NCI-H82 treated with DMSO at 0.1 percent for 48 hours (cell line): Measurements from ENCODE around the gene ATXN10.
"Not testable (repeated sequence)": the region's sequence is repeated elsewhere in the genome, so short reads cannot be mapped to it uniquely, and the experiment has no call there.

ENCODE experiments used
- DNase-seq: peaks from one replicate; lab custom pipeline; 2025; ENCODE audit not compliant: unreplicated experiment; lab: John Stamatoyannopoulos, UW

The ATXN10 gene

DNA sequence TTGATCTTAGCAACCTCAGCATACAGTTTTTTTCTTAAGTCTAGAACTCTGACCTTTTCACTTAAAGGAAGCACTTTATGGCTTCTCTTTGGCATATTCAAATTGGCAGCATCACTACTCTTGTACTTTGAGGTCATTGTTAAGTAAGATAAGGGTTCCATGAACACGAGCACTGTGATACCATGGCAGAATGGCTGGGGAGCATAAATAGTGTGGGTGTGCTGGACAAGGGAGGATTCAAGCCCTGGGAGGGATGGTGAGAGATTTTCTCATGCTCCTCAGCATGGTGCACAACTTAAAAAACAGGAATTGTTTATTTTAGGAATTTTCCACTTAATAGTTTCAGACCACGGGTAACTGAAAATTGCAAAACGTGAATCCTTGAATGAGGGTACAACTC, 111.4 kb downstream of the ATXN10 start:
- DNase-seq = no peak

DNA sequence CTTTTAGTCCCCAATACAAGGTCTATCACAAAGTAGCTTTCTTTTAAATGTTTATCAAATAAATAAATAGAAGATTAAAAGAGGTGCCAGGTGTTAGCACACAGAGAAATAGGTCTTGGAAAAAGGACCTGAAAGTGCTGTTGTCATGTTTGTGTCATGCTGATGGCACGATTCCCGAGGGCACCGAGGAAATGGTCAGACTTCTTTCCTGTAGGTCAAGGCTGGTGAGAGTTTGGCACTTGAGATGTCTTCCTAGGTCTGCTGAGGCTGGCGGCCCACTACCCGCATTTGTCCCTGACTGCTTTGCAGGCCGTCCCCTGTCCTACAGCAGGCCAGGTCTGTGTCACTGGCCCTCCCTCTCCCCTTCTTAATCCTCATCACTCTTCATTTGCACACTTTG, 112.1 kb downstream of the ATXN10 start:
- DNase-seq = no peak

DNA sequence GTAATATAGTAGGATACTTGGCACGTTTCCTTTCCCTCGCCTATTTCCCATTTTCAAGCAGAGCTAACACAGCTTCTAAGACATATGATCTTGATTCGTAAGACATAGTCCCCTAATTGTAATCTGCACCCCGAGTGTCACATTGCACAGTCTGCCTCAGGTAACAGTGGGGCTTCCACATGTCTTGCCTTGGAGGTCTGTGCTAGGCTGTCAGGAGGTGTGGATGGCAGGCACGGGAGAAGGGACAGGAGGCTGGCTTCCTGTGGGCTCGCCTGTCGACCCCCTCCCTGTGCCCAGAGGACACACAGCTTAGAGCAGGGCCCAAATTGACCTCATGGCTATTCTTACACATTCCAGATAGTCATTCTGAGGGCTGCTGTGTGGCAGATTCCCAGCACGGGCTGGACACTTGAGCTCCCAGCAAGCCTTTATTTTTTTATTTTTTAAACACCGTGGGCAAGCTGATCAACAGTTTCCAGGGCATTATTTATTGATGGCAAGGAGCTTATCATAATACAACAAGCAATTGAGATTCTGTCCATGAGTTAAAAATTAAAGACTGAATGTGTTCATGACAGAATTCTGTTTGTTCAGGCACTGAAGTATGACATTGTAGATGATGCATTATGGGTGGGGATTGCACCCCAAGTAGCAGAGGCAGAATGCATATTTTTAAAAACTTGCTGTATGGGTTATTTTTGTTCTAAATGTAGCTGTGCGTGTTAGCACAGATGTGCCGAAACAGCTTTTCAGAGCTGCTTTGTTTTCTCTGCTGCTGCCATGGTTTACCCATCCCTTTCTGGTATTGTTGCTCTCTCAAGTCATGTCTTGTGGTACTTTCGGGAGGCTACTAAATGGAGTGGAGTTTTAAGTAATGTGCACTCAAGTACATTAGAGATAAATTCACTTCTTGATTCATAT, 113.0 kb downstream of the ATXN10 start:
- no peak for DNase-seq

DNA sequence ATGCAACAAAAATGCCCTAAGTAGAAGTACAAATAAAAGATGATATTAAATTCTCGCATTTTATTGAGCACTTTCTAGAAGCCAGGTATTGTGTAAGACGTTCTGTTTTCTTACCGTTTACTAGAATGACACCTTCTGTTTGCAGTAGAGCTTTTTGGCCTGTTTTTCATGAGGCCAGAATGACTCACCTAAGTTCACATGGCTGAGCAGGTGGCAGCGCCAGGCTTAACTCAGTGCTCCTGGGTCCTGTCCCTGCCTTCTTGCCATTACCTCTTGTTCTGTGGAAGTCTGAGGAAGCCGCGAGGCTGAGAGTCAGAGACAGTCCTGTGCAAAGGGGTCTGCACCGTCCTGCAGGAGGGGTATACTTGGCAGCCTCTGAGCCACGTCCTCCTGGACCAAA, 113.8 kb downstream of the ATXN10 start:
- DNase-seq = no peak

DNA sequence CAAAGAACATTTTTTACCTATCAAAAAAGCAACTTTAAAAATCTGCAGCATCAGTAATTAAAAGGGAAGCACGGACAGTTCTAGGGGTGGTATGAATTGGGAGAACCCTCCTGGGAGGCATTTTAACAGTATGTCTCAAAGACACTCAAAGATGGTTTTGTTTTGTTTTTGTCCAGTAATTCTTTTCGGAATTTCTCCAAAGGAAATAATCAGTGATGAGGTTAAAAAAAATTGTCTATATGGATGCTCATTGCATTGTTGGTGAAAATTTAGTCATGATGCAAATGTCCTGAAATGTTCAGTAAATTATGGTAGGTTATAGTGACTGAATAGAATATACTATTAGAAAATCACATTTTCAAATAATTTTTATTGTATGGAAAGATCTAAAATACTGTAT, 115.1 kb downstream of the ATXN10 start:
- no peak for DNase-seq

DNA sequence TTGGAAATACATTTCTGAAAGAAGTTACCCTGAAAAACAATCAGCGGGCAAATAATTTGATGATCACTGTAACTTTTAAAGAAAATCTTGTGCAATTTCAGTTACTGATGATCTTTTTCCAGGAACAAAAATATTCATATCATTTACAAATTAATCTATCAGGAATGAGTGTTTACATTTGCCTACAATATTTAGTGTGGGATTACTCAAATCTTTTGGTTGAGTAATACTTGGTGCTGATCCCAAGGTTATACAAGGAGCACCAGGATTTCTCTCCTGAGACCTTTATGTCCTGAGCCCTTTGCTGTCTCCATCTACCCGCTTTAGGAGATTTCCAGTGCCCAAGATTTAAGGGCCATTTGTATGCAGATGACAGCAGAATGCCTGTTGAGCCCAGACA, 116.1 kb downstream of the ATXN10 start:
- DNase-seq = no peak

DNA sequence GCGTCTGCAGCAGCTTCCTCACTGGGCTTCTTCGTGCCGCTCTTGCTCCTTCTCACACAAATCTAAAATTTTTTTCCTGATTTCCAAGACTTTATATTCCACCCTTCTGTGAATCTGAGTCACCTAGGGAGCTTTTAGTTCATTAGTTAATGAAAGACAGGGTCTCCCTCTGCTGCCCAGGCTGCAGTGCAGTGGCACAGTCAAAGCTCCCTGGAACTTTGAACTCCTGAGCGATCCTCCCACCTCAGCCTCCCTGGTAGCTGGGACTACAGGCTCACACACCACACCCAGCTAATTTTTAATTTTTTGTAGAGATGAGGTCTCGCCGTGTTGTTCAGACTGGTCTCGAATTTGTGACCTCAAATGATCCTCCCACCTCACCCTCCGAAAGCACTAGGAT, 116.9 kb downstream of the ATXN10 start:
- DNase-seq = no peak

DNA sequence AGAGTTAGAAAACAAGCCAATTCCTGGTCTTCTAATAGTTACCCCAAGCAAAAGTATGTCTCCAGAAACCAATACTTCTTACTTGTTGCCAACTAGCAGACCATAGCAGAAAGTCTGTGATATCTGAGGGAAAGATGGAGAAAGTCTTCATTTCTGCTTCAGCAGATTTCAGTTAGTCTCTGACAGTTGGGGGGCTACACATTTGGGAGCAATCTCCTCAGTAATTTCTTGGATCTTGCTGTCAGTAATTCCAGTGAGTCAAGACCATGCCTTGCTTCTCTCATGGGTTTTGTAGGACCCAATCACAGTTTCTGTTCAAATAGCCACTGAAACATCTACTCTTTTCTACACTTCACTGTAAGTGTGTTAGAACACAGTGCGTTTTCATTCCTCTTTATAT, 118.8 kb downstream of the ATXN10 start:
- no peak for DNase-seq

DNA sequence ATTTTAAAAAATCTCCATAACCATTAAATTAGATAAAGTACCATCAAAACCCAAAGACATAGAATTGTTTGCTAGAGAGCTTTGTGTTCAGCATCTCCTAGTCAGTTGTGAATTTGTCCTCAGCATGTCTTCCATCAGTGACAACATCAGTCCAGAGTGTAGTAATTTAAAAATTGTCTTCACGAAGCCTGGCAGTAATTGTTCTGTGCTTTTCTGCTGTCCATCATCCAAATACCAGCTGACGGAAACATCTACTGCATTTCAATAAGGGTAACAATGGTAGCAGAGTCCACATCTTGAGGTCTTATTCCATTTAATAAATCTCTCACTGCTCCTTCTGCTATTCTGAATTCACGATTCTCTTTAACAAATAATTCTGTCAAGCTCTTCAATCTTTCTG, 121.5 kb downstream of the ATXN10 start:
- DNase-seq = no peak

DNA sequence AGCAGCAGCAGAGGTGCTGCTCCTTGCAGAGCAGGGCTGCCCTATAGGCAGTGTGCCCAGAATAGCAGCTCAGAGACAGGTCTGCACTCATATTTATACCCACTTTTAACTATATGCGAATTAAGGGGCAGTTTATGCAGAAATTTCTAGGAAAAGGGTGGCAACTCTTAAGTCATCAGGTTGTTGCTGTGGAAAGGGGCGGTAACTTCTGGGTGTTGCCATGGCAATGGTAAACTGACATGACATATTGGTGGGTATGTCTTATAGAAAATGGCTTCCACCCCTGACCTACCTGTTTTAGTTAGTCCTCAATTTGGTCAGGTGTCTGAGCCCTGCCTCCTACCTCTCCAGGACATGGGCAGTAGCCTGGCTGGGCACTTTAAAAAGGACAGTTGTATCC, 122.3 kb downstream of the ATXN10 start:
- no peak for DNase-seq

DNA sequence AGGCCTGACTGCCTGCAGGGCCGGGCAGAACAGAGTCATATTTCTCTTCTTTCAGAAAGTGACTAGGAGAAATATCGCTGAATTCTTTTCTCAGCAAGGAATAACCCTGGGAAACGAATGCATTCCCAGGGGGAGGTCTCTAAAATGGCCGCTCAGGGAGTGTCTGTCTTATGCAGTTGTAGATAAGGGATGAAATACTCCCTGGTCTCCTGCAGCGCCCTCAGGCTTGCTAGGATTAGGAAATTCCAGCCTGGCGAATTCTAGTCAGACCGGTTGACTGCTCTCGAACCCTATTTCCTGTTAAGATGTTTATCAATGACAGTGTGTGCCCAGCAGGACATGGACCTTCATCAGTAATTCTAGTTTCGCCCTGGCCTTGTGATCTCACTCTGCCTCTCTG, 124.4 kb downstream of the ATXN10 start:
- DNase-seq = not testable (repeated sequence)

DNA sequence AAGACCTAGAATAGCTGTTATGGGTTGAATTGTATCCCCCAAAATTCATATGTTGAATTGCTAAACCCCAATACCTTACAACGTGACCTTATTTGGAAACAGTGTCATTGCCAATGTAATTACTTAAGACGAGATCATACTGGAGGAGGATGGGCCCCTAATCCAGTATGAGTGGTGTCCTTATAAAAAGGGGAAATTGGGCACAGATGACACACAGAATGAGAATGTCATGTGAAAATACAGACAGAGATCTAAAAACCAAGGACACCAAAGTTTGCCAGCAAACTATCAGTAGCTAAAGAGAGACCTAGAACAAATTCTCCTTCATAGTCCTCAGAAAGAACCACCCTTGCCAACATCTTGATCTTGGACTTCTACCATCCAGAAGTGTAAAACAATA, 127.7 kb downstream of the ATXN10 start:
- no peak for DNase-seq

DNA sequence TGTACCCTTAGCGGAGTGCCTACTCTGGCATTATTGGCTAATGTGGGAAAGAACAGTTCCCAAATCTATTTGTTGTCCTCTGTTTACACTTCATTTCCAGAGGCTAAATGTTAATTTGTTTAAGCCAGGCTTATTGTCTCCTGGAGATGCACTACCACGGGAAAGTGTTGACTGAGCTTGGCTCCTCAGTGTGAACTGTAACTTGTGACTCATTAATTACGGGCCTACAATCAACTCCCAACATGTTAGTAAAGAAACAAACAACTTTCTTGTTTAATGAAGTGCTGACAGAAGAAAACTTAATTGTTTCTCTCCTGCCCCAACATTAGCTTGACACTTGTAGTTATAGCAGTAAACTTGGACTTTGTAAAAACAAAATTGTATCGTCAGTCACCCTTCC, 130.4 kb downstream of the ATXN10 start:
- DNase-seq = no peak

DNA sequence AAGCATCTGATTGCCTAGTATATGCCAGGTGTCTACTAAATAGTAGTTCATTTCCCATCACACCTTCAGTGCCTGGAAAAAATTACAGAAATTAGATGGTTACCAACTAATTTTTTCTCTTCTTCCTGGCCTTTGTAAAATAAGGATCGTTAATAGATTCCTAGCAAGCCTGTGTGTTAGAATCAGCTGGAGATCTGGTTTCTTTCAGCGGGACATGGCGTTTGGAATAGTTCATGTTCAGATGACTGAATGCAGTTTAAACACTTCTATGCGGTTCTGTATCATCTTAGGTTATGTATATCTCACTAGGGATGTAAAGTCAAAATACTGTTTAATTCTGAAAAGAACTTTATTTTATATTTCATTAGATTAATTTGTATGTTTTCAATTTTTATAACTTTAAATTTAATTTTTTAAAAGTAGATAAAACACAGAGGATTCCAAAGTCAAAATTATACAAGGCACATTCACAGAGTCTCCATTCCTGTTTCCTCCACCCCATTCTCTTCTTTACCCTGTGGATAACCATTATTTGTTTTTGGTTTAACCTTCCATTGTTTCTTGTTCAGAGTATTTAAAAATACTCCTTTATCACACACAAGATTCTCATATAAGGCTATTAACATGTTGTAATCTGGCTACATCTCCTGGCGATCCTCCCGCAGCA, 132.8 kb downstream of the ATXN10 start:
- DNase-seq = no peak

DNA sequence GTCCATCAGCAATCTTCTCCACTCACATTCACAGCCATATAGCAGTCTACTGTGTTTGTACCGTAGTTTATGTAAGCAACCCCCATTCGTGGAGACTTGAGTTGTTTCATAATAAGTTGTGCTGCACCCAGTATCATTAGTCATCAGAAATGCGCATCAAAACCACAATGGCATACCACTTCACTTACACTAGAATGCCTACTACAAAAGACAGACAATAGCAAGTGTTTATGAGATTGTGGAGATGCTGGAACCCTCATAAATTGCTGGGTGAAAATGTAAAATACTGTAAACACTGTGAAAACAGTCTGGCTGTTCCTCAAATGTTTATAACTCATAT, 133.3 kb downstream of the ATXN10 start:
- no peak for DNase-seq

DNA sequence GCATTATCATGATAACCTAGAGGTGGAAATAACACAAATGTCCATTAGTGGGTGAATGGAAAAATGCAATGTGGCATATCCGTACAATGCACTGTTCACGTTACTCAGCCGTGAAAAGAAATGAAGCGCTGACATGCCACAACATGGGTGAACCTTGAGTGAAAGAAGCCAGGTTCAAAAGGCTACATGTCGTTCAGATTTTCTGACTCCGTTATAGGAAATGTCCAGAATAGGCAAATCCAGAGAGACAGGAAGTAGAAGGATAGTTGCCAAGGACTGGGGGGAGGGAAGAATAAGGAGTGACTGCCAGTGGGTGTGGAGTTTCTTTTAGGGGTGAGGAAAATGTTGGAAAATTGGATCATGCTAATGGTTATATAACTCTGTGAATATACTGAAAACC, 133.8 kb downstream of the ATXN10 start:
- no peak for DNase-seq

DNA sequence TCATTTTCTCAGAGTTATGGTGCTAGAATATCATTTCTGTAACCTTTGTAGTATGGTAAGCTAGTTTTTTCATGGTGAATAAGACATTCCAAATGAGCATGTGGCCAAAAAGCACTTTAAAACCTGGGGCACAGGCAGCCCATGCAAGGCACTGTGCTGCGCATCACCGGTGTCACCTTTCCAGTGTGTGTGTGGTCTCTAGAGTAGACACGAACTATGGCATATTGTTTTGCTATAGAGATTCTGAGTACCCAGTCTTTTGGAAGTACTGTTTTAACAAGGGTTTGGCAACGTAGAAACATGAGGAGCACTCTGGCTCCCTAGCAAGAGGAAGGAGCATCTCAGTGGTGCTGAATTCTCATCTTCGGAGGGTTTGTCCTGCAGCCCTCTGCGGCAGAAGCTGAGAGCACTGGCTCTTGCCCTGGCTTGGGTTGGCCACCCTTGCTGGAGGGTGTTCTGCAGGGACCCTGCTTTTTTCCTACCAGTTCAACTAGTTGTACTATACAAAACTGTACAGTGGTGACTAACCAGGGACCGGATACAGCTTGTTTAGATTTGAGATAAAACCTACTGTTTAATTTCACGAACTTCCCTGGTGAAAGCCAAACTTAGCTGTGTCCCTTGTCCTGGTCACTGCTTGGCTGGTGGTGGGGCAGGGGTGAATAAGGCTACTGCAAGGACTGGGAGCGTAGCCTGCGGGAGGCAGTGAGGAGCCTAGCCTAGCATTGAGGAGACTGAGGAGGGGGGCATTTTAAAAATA, 135.7 kb downstream of the ATXN10 start:
- DNase-seq = no peak

DNA sequence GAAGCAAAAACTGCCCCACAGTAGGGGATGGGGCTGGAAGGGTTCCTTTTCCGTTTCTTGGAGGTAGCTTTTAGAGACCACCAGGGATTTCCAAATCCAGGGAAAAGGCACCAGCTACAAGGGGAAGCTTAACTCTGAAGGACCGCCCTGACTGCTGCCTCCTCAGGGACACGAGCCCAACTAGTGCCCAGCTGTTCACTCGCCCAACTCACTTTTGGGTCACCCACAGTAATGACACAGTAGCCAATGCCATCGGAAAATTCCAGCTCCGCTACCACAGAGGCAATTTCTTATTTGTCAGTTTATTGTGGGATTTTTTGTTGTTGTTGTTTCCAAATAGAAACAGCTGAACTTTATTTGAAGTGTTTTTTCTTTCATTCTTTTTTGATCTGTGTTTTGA, 141.3 kb downstream of the ATXN10 start:
- no peak for DNase-seq

DNA sequence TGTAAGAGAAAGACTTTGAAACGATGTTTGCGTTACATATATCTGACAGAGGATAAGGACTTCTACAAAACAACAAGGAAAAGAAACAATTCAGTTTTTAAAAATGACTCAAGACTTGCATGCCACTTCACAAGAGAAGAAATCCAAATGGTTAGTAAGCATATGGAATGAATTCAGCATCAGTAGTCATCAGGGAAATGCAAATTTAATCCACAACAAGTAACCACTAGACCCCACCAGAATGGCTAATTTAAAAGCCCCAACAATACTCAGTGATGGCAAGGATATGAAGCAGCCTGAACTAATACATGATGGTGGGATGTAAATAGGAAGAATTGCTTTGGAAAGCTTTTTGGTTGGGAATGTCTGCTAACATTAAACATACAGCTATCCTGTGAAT, 142.6 kb downstream of the ATXN10 start:
- DNase-seq = no peak

DNA sequence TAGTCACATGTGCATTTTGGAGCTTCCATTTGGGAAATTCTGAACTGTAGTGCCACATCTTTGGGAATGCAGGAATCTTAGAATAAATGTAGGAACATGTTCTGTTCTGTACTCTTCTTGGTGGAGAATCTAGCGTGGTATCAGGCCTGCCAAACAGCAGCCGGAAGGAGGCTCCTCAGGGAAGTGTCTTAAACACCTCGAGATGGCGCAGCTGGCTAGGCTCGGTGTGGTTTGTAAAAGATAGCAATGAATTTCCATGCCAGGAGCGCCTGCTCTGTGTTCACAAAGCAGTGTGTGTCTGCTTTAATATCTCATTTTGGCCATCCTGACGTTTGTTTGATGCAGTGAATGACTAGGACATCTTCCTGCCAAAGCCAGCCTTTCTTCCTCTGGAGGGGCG, 145.1 kb downstream of the ATXN10 start:
- DNase-seq = no peak

DNA sequence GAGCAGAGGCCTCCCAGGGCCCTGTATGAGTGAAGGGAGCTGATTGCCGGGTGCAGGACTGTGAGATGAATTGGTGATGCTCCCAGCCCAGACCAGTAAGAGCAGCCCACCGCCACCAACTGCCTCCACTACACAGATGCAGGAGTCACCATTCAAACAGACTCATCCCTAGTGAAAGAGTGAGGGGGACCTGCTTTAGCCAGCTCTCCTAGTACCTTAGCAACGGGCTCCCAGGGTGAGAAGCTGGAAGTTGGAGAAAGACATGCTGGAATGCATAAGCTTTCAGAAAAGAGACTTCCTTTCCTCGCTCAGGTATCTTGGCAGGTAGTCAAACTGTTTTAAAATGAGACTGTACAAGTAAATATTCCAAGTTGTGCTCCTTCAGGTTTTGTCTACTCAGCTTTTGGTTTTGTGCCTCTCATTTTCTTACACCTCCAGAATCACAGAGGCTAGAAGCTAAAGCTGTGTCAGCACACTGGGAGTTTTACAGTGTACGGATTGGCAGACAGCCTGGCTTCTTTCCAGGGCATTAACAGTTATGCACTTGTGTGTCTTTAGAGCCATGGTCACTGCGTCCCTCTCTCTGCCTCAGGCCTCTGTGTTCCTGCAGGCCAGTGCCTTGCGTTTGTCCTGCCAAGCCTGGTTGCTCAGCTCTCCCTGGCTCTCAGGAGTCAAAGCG, 146.2 kb downstream of the ATXN10 start:
- no peak for DNase-seq
